Epithelial cell of proximal tubule (primary cell): Measurements from ENCODE around the gene TTC27. TPM values are rescaled to one million over a fixed set of nuclear protein-coding genes. Genes with fewer than 3 reads are reported as not detected.

Experiments used
- DNase-seq: peaks from one replicate; pipeline ENCODE4 v3.0.0-alpha.2; 2011; ENCODE audit warnings: low read depth
- H3K4me3 ChIP-seq: 2 replicates; pipeline ENCODE4 v1.5.1; 2011; ENCODE audit warnings: low read depth, mild to moderate bottlenecking, low read length
- CTCF ChIP-seq: conservative IDR thresholded peaks from 2 replicates; pipeline ENCODE4 v1.5.1; 2012; ENCODE audit warnings: low read depth, mild to moderate bottlenecking, low read length
- total RNA-seq: library from RNA; depleted of rRNA; stranded (reverse); fragments of >200 nt; gene quantifications from 2 replicates; pipeline ENCODE4 v1.2.3, GENCODE V29; 2015

The TTC27 gene
- total RNA-seq, 1 donor from 2014 or later = 17.9 TPM

GRCh38 chr2:32824070-32824809, 196.4 kb downstream of the TTC27 start:
- TF ChIP-seq CTCF = no peak
- no peak overlapping the region for H3K4me3 ChIP-seq
- DNase-seq = no peak

- DNase-seq = no peak
- no peak for TF ChIP-seq CTCF
- no peak overlapping the region for H3K4me3 ChIP-seq
Observed at GRCh38 chr2:32825291-32825712, 197.5 kb downstream of the TTC27 start.

- no peak overlapping the region for H3K4me3 ChIP-seq
- no peak for TF ChIP-seq CTCF
- no peak for DNase-seq
Observed at GRCh38 chr2:32830196-32830595, 202.3 kb downstream of the TTC27 start.

GRCh38 chr2:32832821-32833220, 205.0 kb downstream of the TTC27 start:
- DNase-seq = no peak
- no peak overlapping the region for H3K4me3 ChIP-seq
- TF ChIP-seq CTCF = no peak

- no peak overlapping the region for H3K4me3 ChIP-seq
- DNase-seq = no peak
- TF ChIP-seq CTCF = no peak
Observed at GRCh38 chr2:32833709-32834108, 205.9 kb downstream of the TTC27 start.

- no peak for TF ChIP-seq CTCF
- no peak overlapping the region for H3K4me3 ChIP-seq
- no peak for DNase-seq
Observed at GRCh38 chr2:32835148-32835547, 207.3 kb downstream of the TTC27 start.

- DNase-seq = no peak
- no peak for TF ChIP-seq CTCF
- H3K4me3 ChIP-seq = no peak overlapping the region
Observed at GRCh38 chr2:32836933-32837332, 209.1 kb downstream of the TTC27 start.
